Fibroblast of lung (primary cell): ENCODE results near the gene IFT22.

Experiments
- EZH2 ChIP-seq: IDR thresholded peaks from 2 replicates; pipeline ENCODE4 v1.5.1; 2012; ENCODE audit warnings: low read length, control low read depth, mild to moderate bottlenecking; ENCODE audit errors: missing control alignments
- TF ChIP-seq, protein P1 (sequence below), 2 donors: IDR thresholded peaks in 1 of 2; conservative IDR thresholded peaks in 1 of 2; 1 replicate in 1 of 2; 2 replicates in 1 of 2; pipeline ENCODE4 v1.5.1; 2011 to 2012; ENCODE audit warnings: low read length in 2 of 2, control low read depth in 1 of 2, inconsistent platforms in 1 of 2, low read depth in 1 of 2, mild to moderate bottlenecking in 1 of 2

DNA sequence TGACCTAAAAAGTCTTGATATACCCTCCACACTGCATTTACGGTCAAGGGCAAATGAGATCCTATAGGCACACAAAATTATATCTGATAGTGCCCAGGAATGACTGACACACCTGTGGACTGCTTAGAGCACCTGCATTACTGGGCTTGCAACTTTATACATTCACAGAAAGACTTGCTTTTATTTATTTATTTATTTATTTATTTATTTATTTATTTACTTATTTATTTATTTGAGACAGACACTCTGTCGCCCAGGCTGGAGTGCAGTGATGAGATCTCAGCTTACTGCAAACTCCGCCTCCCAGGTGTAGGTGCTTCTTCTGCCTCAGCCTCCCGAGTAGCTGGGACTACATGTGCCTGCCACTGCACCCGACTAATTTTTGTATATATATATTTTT lies 6.5 kb upstream of the IFT22 start:
- TF ChIP-seq, protein P1, sequence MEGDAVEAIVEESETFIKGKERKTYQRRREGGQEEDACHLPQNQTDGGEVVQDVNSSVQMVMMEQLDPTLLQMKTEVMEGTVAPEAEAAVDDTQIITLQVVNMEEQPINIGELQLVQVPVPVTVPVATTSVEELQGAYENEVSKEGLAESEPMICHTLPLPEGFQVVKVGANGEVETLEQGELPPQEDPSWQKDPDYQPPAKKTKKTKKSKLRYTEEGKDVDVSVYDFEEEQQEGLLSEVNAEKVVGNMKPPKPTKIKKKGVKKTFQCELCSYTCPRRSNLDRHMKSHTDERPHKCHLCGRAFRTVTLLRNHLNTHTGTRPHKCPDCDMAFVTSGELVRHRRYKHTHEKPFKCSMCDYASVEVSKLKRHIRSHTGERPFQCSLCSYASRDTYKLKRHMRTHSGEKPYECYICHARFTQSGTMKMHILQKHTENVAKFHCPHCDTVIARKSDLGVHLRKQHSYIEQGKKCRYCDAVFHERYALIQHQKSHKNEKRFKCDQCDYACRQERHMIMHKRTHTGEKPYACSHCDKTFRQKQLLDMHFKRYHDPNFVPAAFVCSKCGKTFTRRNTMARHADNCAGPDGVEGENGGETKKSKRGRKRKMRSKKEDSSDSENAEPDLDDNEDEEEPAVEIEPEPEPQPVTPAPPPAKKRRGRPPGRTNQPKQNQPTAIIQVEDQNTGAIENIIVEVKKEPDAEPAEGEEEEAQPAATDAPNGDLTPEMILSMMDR (conservative IDR thresholded peaks at IDR 0.05 in 1 of 2, IDR thresholded peaks at IDR 0.05 in 1 of 2; ENCODE audit: low read depth in 1 of 2, low read length in 2 of 2), result no peak
- TF ChIP-seq EZH2, result no peak
